H1 (cell line): ENCODE results near the gene APPL2. TPM values are rescaled to one million over a fixed set of nuclear protein-coding genes. Genes with fewer than 3 reads are reported as not detected.
A peak's percentile ranks its signal among the peaks of the same experiment; 100 is the strongest.

Experiments
- CTCF ChIA-PET: fragments of 300-600 bp; sonication (Branson Sonifier 250); formaldehyde crosslinking; loops from one replicate; lab custom pipeline; 2021; ENCODE audit not compliant: partially characterized antibody; lab: Charles Lee
- POLR2A ChIA-PET: fragments of 300-600 bp; sonication (Branson Sonifier 250); formaldehyde crosslinking; loops from one replicate; lab custom pipeline; 2021; ENCODE audit warnings: inconsistent platforms; ENCODE audit not compliant: partially characterized antibody; lab: Charles Lee
- DNase-seq, 2 experiments: peaks; one replicate each; pipeline versions ENCODE4 v3.0.0 to v3.0.0-alpha.2; 2010 to 2022; ENCODE audit warnings: low spot score in 2 of 2, low read depth in 1 of 2, mixed read lengths in 1 of 2
- FAIRE-seq: peaks from 2 replicates; lab custom pipeline; 2011; peaks lifted over from hg19 to GRCh38; lab: Jason Lieb, UNC
- H2AFZ ChIP-seq: 2 replicates; pipeline ENCODE4 v1.8.1; 2012; ENCODE audit warnings: low read length, inconsistent platforms
- H2AK5ac ChIP-seq: 2 replicates; pipeline ENCODE4 v1.6.1; 2013; ENCODE audit warnings: low read depth, low read length
- H2BK120ac ChIP-seq: replicated peaks from 2 replicates; pipeline ENCODE3; 2013; ENCODE audit warnings: low read depth, low read length, inconsistent platforms
- H2BK12ac ChIP-seq: 2 replicates; pipeline ENCODE4 v1.6.1; 2013; ENCODE audit warnings: low read depth, low read length
- H2BK15ac ChIP-seq: 2 replicates; pipeline ENCODE4 v1.6.1; 2013; ENCODE audit warnings: low read length
- H2BK20ac ChIP-seq: 2 replicates; pipeline ENCODE4 v1.6.1; 2013; ENCODE audit warnings: low read length
- H2BK5ac ChIP-seq: 2 replicates; pipeline ENCODE4 v1.6.1; 2013; ENCODE audit warnings: low read depth, low read length
- H3K14ac ChIP-seq: 2 replicates; pipeline ENCODE4 v1.6.1; 2013; ENCODE audit warnings: inconsistent platforms; ENCODE audit not compliant: insufficient read length
- H3K18ac ChIP-seq: 2 replicates; pipeline ENCODE4 v1.6.1; 2013; ENCODE audit warnings: low read length; ENCODE audit errors: extremely low read depth
- H3K23ac ChIP-seq: 2 replicates; pipeline ENCODE4 v1.6.1; 2013; ENCODE audit warnings: inconsistent platforms; ENCODE audit not compliant: insufficient read length
- H3K23me2 ChIP-seq: 2 replicates; pipeline ENCODE4 v1.6.1; 2013; ENCODE audit warnings: low read depth, low read length
- H3K27ac ChIP-seq: 2 replicates; pipeline ENCODE4 v1.6.1; 2011; ENCODE audit warnings: low read depth, low read length, inconsistent platforms
- H3K27me3 ChIP-seq, 4 experiments: replicated peaks in 1 of 4; 1 replicate in 1 of 4; 2 replicates in 3 of 4; pipeline versions ENCODE4 v1.6.1 to v1.8.1; 2011 to 2013; ENCODE audit warnings: low read length in 3 of 4, mild to moderate bottlenecking in 3 of 4, inconsistent platforms in 2 of 4, mixed read lengths in 2 of 4, moderate library complexity in 1 of 4; ENCODE audit not compliant: control insufficient read depth in 3 of 4, insufficient read depth in 3 of 4; ENCODE audit errors: extremely low read depth in 1 of 4
- H3K36me3 ChIP-seq, 4 experiments: 2 replicates each; pipeline versions ENCODE4 v1.6.1 to v1.8.1; 2011 to 2013; ENCODE audit warnings: mild to moderate bottlenecking in 4 of 4, low read length in 3 of 4, moderate library complexity in 2 of 4, control low read depth in 1 of 4, inconsistent platforms in 1 of 4; ENCODE audit not compliant: insufficient read depth in 4 of 4, control insufficient read depth in 2 of 4
- H3K4ac ChIP-seq: replicated peaks from 2 replicates; pipeline ENCODE3; 2013; ENCODE audit warnings: low read length, low read depth, mixed read lengths, inconsistent platforms; ENCODE audit not compliant: insufficient read length
- H3K4me1 ChIP-seq, 4 experiments: replicated peaks in 1 of 4; 1 replicate in 1 of 4; 2 replicates in 3 of 4; pipeline versions ENCODE4 v1.6.1 to v1.8.1; 2011 to 2013; ENCODE audit warnings: low read length in 3 of 4, inconsistent platforms in 2 of 4, mixed read lengths in 1 of 4; ENCODE audit not compliant: insufficient read depth in 4 of 4, control insufficient read depth in 3 of 4
- H3K4me2 ChIP-seq, 2 experiments: 2 replicates each; pipeline versions ENCODE4 v1.6.1 to v1.8.1; 2011 to 2013; ENCODE audit warnings: low read depth in 2 of 2, low read length in 2 of 2, control low read depth in 1 of 2, inconsistent platforms in 1 of 2, mild to moderate bottlenecking in 1 of 2; ENCODE audit not compliant: insufficient read depth in 1 of 2
- H3K4me3 ChIP-seq, 4 experiments: fragments of 200-600, 300-600 bp in 1 of 4; sonication (generic), shearing (Covaris generic), sonication (Bioruptor Twin) in 1 of 4; 2 replicates each; pipeline versions ENCODE4 v1.5.1 to v1.8.1; 2011 to 2016; ENCODE audit warnings: low read length in 4 of 4, low read depth in 3 of 4, control low read depth in 2 of 4, inconsistent platforms in 2 of 4, mild to moderate bottlenecking in 2 of 4, mixed read lengths in 1 of 4, moderate library complexity in 1 of 4; ENCODE audit not compliant: insufficient read depth in 2 of 4; ENCODE audit errors: extremely low read depth in 1 of 4
- H3K56ac ChIP-seq: replicated peaks from 2 replicates; pipeline ENCODE3; 2013; ENCODE audit warnings: low read depth, mild to moderate bottlenecking, mixed read lengths, low read length, inconsistent platforms; ENCODE audit not compliant: insufficient read length
- H3K79me1 ChIP-seq: 2 replicates; pipeline ENCODE4 v1.6.1; 2013; ENCODE audit warnings: low read depth, low read length, control low read depth
- H3K79me2 ChIP-seq, 2 experiments: 2 replicates each; pipeline versions ENCODE4 v1.6.1 to v1.8.1; 2012 to 2013; ENCODE audit warnings: low read length in 2 of 2, mild to moderate bottlenecking in 2 of 2, inconsistent platforms in 1 of 2; ENCODE audit not compliant: insufficient read depth in 2 of 2, control insufficient read depth in 1 of 2
- H3K9ac ChIP-seq, 4 experiments: replicated peaks in 1 of 4; 1 replicate in 1 of 4; 2 replicates in 3 of 4; pipeline versions ENCODE4 v1.6.1 to v1.8.1; 2011 to 2013; ENCODE audit warnings: low read depth in 3 of 4, low read length in 3 of 4, control low read depth in 2 of 4, mild to moderate bottlenecking in 2 of 4, moderate library complexity in 2 of 4, inconsistent platforms in 1 of 4; ENCODE audit errors: extremely low read depth in 1 of 4
- H3K9me3 ChIP-seq, 2 experiments: 2 replicates each; pipeline versions ENCODE4 v1.6.1 to v1.8.1; 2012 to 2013; ENCODE audit warnings: mild to moderate bottlenecking in 2 of 2, moderate library complexity in 2 of 2, control low read depth in 1 of 2, inconsistent platforms in 1 of 2, low read depth in 1 of 2, low read length in 1 of 2, mixed read lengths in 1 of 2; ENCODE audit not compliant: insufficient read depth in 2 of 2
- H4K20me1 ChIP-seq, 2 experiments: replicated peaks in 1 of 2; 2 replicates each; pipeline versions ENCODE3 to v1.8.1; 2011 to 2013; ENCODE audit warnings: inconsistent platforms in 2 of 2, low read length in 2 of 2, mild to moderate bottlenecking in 1 of 2; ENCODE audit not compliant: insufficient read depth in 2 of 2, control insufficient read depth in 1 of 2
- H4K5ac ChIP-seq: 2 replicates; pipeline ENCODE4 v1.6.1; 2013; ENCODE audit warnings: low read length, low read depth, mixed read lengths, inconsistent platforms; ENCODE audit not compliant: insufficient read length
- H4K8ac ChIP-seq: 2 replicates; pipeline ENCODE4 v1.8.0; 2013; ENCODE audit warnings: mild to moderate bottlenecking, moderate library complexity, low read length, inconsistent platforms; ENCODE audit not compliant: insufficient read depth; ENCODE audit errors: extremely low read depth
- H4K91ac ChIP-seq: replicated peaks from 2 replicates; pipeline ENCODE3; 2013; ENCODE audit warnings: low read length, mixed read lengths, inconsistent platforms; ENCODE audit not compliant: insufficient read length
- CBX8 ChIP-seq: fragments of 300-800, 300-1000 bp; sonication (generic); IDR thresholded peaks from 2 replicates; pipeline ENCODE4 v1.7.1; 2016; ENCODE audit warnings: low read depth, low read length, borderline replicate concordance
- CTBP2 ChIP-seq: IDR thresholded peaks from 2 replicates; pipeline ENCODE4 v1.7.0; 2011; ENCODE audit warnings: borderline replicate concordance, mild to moderate bottlenecking, moderate library complexity, mixed read lengths, low read length; ENCODE audit not compliant: insufficient read depth, insufficient read length
- GABPA ChIP-seq: IDR thresholded peaks from 2 replicates; pipeline ENCODE4 v1.6.1; 2011; ENCODE audit warnings: mild to moderate bottlenecking, low read length, moderate library complexity, borderline replicate concordance; ENCODE audit not compliant: insufficient read depth
- KDM1A ChIP-seq: fragments of 200-600, 300-600 bp; sonication (generic); IDR thresholded peaks from 2 replicates; pipeline ENCODE4 v1.7.1; 2016; ENCODE audit warnings: mild to moderate bottlenecking, low read length, borderline replicate concordance
- SUZ12 ChIP-seq: fragments of 200-600 bp; sonication (generic); IDR thresholded peaks from 2 replicates; pipeline ENCODE4 v1.6.1; 2012; ENCODE audit warnings: mild to moderate bottlenecking, inconsistent platforms, low read length, moderate library complexity, mixed read lengths
- TBP ChIP-seq: IDR thresholded peaks from 2 replicates; pipeline ENCODE4 v1.6.1; 2011; ENCODE audit warnings: low read depth, low read length, improper control_type of control experiment
- WGBS, 2 experiments: shearing (Covaris generic) in 1 of 2; methylation state at CpG; one replicate each; pipeline versions ENCODE4 v1.1.6 to v1.1.7; 2013 to 2015; ENCODE audit warnings: low lambda C conversion rate in 2 of 2, mixed read lengths in 2 of 2, inconsistent platforms in 1 of 2, low coverage in 1 of 2, missing lambda C conversion rate in 1 of 2; ENCODE audit not compliant: insufficient replicate concordance in 2 of 2, insufficient coverage in 1 of 2, insufficient read length in 1 of 2; ENCODE audit errors: extremely low coverage in 1 of 2, missing lambda C conversion rate in 1 of 2; 5-methylcytosine and 5-hydroxymethylcytosine counted together
- polyA plus RNA-seq, 7 experiments: library from polyadenylated mRNA; depleted of rRNA in 3 of 7; stranded (reverse) in 5 of 7; unstranded in 2 of 7; fragments of >200 nt in 5 of 7; fragments of 200-250 nt in 2 of 7; gene quantifications; 1 replicate in 5 of 7; 2 replicates in 1 of 7; 4 replicates in 1 of 7; pipeline versions ENCODE4 v1.2.1 to v1.2.3, GENCODE V29; 2011 to 2013; ENCODE audit warnings: missing spikeins in 2 of 7, mixed read lengths in 2 of 7
- total RNA-seq: library from RNA; stranded (reverse); fragmentation: NEBNext Ultra II Directional; extraction: Animal tissue kit (Norgen Biotek cat#: 25700); gene quantifications from 2 replicates; pipeline ENCODE4 v1.2.1, GENCODE V29; 2021

The APPL2 gene
- total and polyA plus RNA-seq, 2 of the 8 experiments (the other 6 are each of a cell fraction or from before 2014, with no cell fraction given): 8.9 to 22.9 TPM

- H3K79me2 ChIP-seq: peaks cover 0 to 20% of the 10 kb centered on the region in 2 experiments; a peak in 2 of 4 replicates
- peaks cover 0 to 4% (median 0%) of the 10 kb centered on the region in 4 experiments; a peak in 1 of 7 replicates for H3K4me1 ChIP-seq
- no peak overlapping the region for H4K5ac ChIP-seq
- peaks cover 0 to 2% of the 10 kb centered on the region in 2 experiments for H4K20me1 ChIP-seq
- no peak overlapping the region for H3K4ac ChIP-seq
- H2AK5ac ChIP-seq: no peak overlapping the region
- DNase-seq (no peak), FAIRE-seq (no peak)
- no peaks in the 10 kb centered on the region for H3K9me3 ChIP-seq
- no peak overlapping the region for H2BK12ac ChIP-seq
- peaks cover 0 to 2% (median under 1%) of the 10 kb centered on the region in 4 experiments; a peak in 3 of 7 replicates for H3K27me3 ChIP-seq
- H2BK120ac ChIP-seq: no peak overlapping the region
- H4K8ac ChIP-seq: no peak overlapping the region
- TF ChIP-seq KDM1A: no peak
- no peak for TF ChIP-seq GABPA
- TF ChIP-seq CTBP2: no peak
- no peak for TF ChIP-seq CBX8
- TF ChIP-seq SUZ12: no peak
- no peak for TF ChIP-seq TBP
- ChIA-PET POLR2A (interaction anchor here (1.8 kb wide), 1 partner anchor 10 kb away, joined by 4 read pairs; no protein-coding TSS in a partner anchor), CTCF (interaction anchor here (0.7 to 1.5 kb wide), 3 partner anchors 8 to 149 kb away, joined by 3 to 5 read pairs (median 4); no protein-coding TSS in a partner anchor)
- H3K4me2 ChIP-seq: peak overlapping the region in 1 of 2 experiments; percentile 85; a peak in 1 of 4 replicates
- no peak overlapping the region for H2BK20ac ChIP-seq
- H3K4me3 ChIP-seq: no peak overlapping the region
- H3K56ac ChIP-seq: no peak overlapping the region
- H3K18ac ChIP-seq: no peak overlapping the region
- no peak overlapping the region for H3K27ac ChIP-seq
- no peak overlapping the region for H2BK5ac ChIP-seq
- H2BK15ac ChIP-seq: no peak overlapping the region
- H3K23me2 ChIP-seq: peaks cover 4% of the 10 kb centered on the region
- 71% methylated on average over 1 of the region's 1 CpG; no CpG with 5 or more reads in 1 of the 2 experiments for WGBS, 2 experiments
- H3K36me3 ChIP-seq: no peaks in the 10 kb centered on the region
- H3K9ac ChIP-seq: no peak overlapping the region
- H3K14ac ChIP-seq: no peak overlapping the region
- H4K91ac ChIP-seq: no peak overlapping the region
- H3K79me1 ChIP-seq: peaks cover 3% of the 10 kb centered on the region; the same call in 1 of the 2 replicates
- no peak overlapping the region for H2AFZ ChIP-seq
- no peak overlapping the region for H3K23ac ChIP-seq
Observed at GRCh38 chr12:105234197-105234596, 1.8 kb downstream of the APPL2 start.
